T-helper 2 cell treated with Interferon-gamma antibody and Interleukin-4, amounts not matched to agents 100 ng/mL and 5 ng/mL, for 36 hours (primary cell): ENCODE measurements around the gene DROSHA. TPM values are rescaled to one million over a fixed set of nuclear protein-coding genes. Genes with fewer than 3 reads are reported as not detected.
"Not testable (repeated sequence)": the region's sequence is repeated elsewhere in the genome, so short reads cannot be mapped to it uniquely, and the experiment has no call there.

Experiments used
- intact Hi-C: fragments of 100-400 bp; cut with micrococcal nuclease; formaldehyde crosslinking; loops from one replicate; pipeline ENCODE4 v1.15.1; 2023
- total RNA-seq: library from RNA; stranded (reverse); gene quantifications from 2 replicates; pipeline ENCODE4 v1.2.3, GENCODE V29; 2022

DROSHA gene
- total RNA-seq, result 66.6 and 74.0 TPM in 2 replicates

- intact Hi-C loops, result loop anchor here (1.0 to 10.0 kb wide), 5 partner anchors 15 to 1913 kb away; partner anchors contain the start of genes GOLPH3, PDZD2, TARS1 and ZFR
Measured at GRCh38 chr5:31531888-31532547, at the start of gene DROSHA, which contains the start of gene C5orf22. Gene DROSHA (minus strand): TSS chr5:31532093. CDS start chr5:31529059, 3,034 bp downstream. Gene C5orf22 (plus strand): TSS chr5:31532301. CDS start chr5:31532393, 92 bp downstream.

- intact Hi-C loops, result no loop called here
Measured at GRCh38 chr5:31579558-31579957, 47.7 kb upstream of the DROSHA start.

- intact Hi-C loops, result no loop called here
Measured at GRCh38 chr5:31577438-31577837, 45.5 kb upstream of the DROSHA start.

- intact Hi-C loops, result no loop called here
Measured at GRCh38 chr5:31574772-31575171, 42.9 kb upstream of the DROSHA start.

DNA sequence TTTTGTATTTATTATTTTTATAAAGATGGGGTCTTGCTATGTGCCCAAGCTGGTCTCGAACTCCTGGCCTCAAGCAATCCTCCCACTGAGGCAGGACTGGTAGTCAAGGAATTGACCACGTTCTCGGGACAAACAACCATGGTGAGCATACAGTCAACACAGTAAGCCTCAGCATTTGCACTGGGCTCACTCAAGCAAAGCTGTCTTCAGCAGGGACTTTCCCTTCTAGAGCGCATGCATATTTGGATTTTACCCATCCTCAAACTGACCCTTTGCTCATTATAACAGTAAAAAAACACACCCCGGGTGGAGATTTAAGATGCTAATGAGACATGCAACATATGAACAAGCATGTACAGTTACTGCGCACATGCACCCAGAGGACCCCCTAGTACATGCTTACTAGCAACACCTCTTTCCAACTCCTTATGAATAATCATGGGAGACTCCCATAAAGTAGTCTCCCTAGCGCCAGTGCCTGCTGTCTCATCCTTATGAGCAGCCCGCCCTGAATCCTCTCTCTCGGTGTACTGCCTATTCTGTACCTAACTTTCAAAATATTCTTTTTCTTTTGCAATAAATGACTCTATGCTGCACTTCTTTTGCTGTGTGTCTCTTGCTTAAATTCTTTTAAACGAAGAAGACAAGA lies 41.7 kb upstream of the DROSHA start:
- intact Hi-C loops, result no loop called here

- intact Hi-C loops, result no loop called here
Measured at GRCh38 chr5:31569068-31569467, 37.2 kb upstream of the DROSHA start.

- intact Hi-C loops, result no loop called here
Measured at GRCh38 chr5:31568302-31568835, 36.5 kb upstream of the DROSHA start.

DNA sequence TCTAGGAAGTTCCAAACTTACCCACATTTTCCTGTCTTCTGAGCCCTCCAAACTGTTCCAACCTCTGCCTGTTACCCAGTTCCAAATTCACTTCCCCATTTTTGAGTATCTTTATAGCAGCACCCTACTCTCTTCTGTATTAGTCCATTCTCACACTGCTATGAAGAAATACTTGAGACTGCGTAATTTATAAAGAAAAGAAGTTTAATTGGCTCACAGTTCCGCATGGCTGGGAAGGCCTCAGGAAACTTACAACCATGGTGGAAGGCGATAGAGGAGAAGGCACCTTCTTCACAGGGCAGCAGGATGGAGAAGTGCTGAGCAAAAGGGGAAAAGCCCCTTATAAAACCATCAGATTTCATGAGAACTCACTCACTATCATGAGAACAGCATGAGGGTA lies 34.5 kb upstream of the DROSHA start:
- intact Hi-C loops, result not testable (repeated sequence)

DNA sequence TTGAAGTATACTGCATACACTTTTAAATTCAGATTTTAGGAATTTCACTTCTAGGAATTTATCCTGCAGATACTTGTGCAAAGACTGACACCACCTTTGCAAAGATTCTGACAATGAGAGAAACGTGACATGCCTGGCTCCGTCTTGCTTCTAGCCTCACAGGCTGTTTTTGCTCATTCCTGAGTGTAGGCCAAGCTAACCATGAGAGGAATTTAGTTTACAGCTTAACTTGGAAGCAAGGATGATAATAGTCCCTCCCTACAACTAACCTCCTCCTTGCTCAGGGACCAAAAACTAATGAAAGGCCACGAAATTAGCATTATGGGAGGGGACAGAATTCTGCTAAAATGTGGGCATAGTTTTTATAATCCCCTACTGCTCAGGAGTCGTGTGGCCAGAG lies 31.3 kb upstream of the DROSHA start:
- intact Hi-C loops, result no loop called here

DNA sequence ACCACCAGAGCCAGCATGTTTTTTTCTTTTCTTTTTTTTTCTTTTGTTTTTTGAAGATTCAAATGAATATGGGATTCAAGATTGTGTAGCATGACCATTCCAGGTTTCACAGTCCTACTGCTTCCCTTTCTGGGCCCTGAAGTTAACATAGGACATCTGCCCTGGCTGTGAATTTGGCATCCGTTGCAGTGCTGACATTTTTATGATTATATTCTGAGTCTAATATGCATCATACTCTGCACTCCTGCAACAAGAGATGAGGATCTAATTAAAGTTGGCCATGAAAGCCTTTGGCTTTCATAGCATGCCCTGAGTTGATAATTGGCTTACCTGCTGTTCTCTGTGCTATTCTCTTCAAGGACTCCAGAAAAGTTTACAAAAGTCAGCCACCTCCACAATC lies 30.1 kb upstream of the DROSHA start:
- intact Hi-C loops, result no loop called here

GRCh38 chr5:31559942-31560341 lies 28.0 kb upstream of the DROSHA start:
- intact Hi-C loops, result no loop called here

GRCh38 chr5:31556461-31556860 lies 24.6 kb upstream of the DROSHA start:
- intact Hi-C loops, result no loop called here

DNA sequence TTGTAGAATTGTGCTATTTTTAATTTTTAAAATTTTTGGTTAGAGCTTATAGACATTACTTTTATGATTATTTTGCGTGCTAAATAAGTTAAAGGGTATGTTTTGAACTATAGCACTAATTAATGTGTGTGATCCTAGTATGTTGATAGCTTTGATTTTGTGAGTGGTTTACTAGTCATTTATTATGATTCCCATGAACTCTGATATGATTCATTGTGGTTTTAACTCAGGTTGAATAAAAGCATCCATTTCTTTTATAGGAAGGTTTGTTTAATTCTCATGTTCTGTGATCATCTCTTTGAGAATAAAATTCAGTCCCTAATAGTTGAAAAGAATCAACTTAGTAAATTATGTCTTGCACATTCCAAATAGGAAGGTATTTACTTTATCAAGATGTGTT lies 22.7 kb upstream of the DROSHA start:
- intact Hi-C loops, result no loop called here

- intact Hi-C loops, result no loop called here
Measured at GRCh38 chr5:31553863-31554262, 22.0 kb upstream of the DROSHA start.

GRCh38 chr5:31551878-31552277 lies 20.0 kb upstream of the DROSHA start:
- intact Hi-C loops, result no loop called here

GRCh38 chr5:31549114-31549513 lies 17.2 kb upstream of the DROSHA start:
- intact Hi-C loops, result not testable (repeated sequence)

GRCh38 chr5:31537851-31538250 lies 6.0 kb upstream of the DROSHA start:
- intact Hi-C loops, result loop anchor here (10.0 kb wide), 1 partner anchor 1907 kb away; the partner anchor contains the start of gene TARS1

DNA sequence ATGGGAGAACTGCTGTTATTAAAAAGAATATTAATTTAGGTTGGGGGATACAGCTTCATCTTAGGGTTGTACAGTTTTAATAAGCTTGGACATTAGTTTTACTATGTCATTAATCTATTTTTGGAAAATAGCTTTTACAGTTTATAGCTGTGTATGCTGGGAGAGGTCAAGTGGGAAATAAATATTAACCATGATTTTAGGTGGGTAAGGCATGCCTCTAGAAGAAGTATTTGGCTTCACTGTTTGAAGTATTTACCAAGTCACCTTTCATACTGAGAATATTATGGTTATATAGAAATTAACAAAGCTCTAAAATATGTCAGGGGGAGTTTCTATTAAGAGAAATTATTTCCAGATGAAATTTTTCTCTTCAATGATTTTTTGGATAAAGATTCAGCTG lies 5.5 kb upstream of the DROSHA start:
- intact Hi-C loops, result loop anchor here (10.0 kb wide), 1 partner anchor 1907 kb away; the partner anchor contains the start of gene TARS1

GRCh38 chr5:31536873-31537272 lies 5.0 kb upstream of the DROSHA start:
- intact Hi-C loops, result loop anchor here (10.0 kb wide), 1 partner anchor 1908 kb away; the partner anchor contains the start of gene TARS1

GRCh38 chr5:31534527-31535046 lies 2.7 kb upstream of the DROSHA start:
- intact Hi-C loops, result loop anchor here (5.0 to 10.0 kb wide), 3 partner anchors 103 to 1910 kb away; partner anchors contain the start of genes GOLPH3, PDZD2 and TARS1

DNA sequence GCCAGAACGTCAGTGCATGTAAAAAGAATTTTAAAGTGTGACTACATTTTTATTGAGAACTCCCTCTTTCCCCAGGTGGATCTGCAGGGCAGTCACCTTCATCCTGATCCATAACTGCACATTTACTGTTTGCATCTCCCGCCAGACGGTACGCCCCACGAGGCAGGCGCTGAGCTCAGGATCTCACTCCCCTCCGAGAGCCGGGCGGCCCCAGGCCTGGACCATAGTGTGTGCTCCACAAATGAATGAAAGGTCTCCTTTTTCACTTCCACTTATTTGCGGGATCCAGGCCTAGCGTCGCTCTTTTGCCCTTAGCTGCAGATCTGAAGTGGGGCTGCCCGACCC lies 378 bp downstream of the DROSHA start:
- intact Hi-C loops, result loop anchor here (1.0 to 10.0 kb wide), 4 partner anchors 14 to 1913 kb away; partner anchors contain the start of genes GOLPH3, PDZD2 and TARS1
